IMR-90 (cell line): ENCODE results near the gene BCL2L2. TPM values are rescaled to one million over a fixed set of nuclear protein-coding genes. Genes with fewer than 3 reads are reported as not detected.

Source experiments
- ATAC-seq: fragments of 200-7000 bp; cut with Tn5 transposase; 2 replicates; pipeline ENCODE4 v1.9.1; 2020; ENCODE audit warnings: low read depth, mild to moderate bottlenecking, moderate library complexity
- BruUV-seq: library from RNA; stranded (reverse); fragments of 400-500 nt; replicated peaks from 2 replicates; lab custom pipeline; 2021; lab: Mats Ljungman, UMichigan
- CTCF ChIA-PET: fragments of 300-600 bp; formaldehyde crosslinking; extraction: SDS; loops from one replicate; lab custom pipeline; 2021; ENCODE audit warnings: antibody characterized with exemption; lab: Yijun Ruan, JAX
- POLR2A ChIA-PET: fragments of 300-600 bp; sonication (Branson Sonifier 250); formaldehyde crosslinking; loops from one replicate; lab custom pipeline; 2022; ENCODE audit warnings: antibody characterized with exemption; ENCODE audit not compliant: unreplicated experiment; lab: Charles Lee
- DNase-seq: peaks from one replicate; pipeline ENCODE4 v3.0.0; 2013
- H2AFZ ChIP-seq: replicated peaks from 2 replicates; pipeline ENCODE3; 2013; ENCODE audit warnings: low read length, mild to moderate bottlenecking; ENCODE audit not compliant: poor library complexity
- H2AK5ac ChIP-seq: 2 replicates; pipeline ENCODE4 v1.6.1; 2013; ENCODE audit warnings: low read depth, low read length, inconsistent platforms
- H2AK9ac ChIP-seq: replicated peaks from 2 replicates; pipeline ENCODE3; 2013; ENCODE audit warnings: mild to moderate bottlenecking, low read depth, low read length, moderate library complexity; ENCODE audit not compliant: poor library complexity
- H2BK120ac ChIP-seq: 2 replicates; pipeline ENCODE4 v1.6.1; 2013; ENCODE audit warnings: low read depth, low read length, inconsistent platforms
- H2BK15ac ChIP-seq: 3 replicates; pipeline ENCODE4 v1.6.1; 2013; ENCODE audit warnings: low read depth, low read length, inconsistent platforms
- H2BK20ac ChIP-seq: 2 replicates; pipeline ENCODE4 v1.6.1; 2013; ENCODE audit warnings: low read depth, mild to moderate bottlenecking, inconsistent platforms, low read length, moderate library complexity
- H2BK5ac ChIP-seq: 2 replicates; pipeline ENCODE4 v1.6.1; 2013; ENCODE audit warnings: mild to moderate bottlenecking, low read depth, low read length, inconsistent platforms; ENCODE audit not compliant: poor library complexity, severe bottlenecking
- H3K14ac ChIP-seq: replicated peaks from 2 replicates; pipeline ENCODE4 v1.6.1; 2013; ENCODE audit warnings: low read depth, low read length, inconsistent platforms
- H3K18ac ChIP-seq: 2 replicates; pipeline ENCODE4 v1.6.1; 2013; ENCODE audit warnings: low read depth, low read length, control low read depth
- H3K23ac ChIP-seq: 2 replicates; pipeline ENCODE4 v1.6.1; 2013; ENCODE audit warnings: low read depth, low read length, inconsistent platforms
- H3K27ac ChIP-seq: 2 replicates; pipeline ENCODE4 v1.5.1; 2013; ENCODE audit warnings: mild to moderate bottlenecking, control low read depth, low read length; ENCODE audit not compliant: insufficient read depth
- H3K27me3 ChIP-seq: 2 replicates; pipeline ENCODE4 v1.6.1; 2013; ENCODE audit warnings: low read length; ENCODE audit not compliant: control insufficient read depth, insufficient read depth
- H3K36me3 ChIP-seq: 2 replicates; pipeline ENCODE4 v1.6.1; 2013; ENCODE audit warnings: low read length, mixed read lengths; ENCODE audit not compliant: control insufficient read depth, insufficient read depth
- H3K4ac ChIP-seq: 2 replicates; pipeline ENCODE4 v1.6.1; 2013; ENCODE audit warnings: low read depth, low read length, inconsistent platforms
- H3K4me1 ChIP-seq: 2 replicates; pipeline ENCODE4 v1.6.1; 2013; ENCODE audit warnings: low read length, mixed read lengths; ENCODE audit not compliant: control insufficient read depth, insufficient read depth
- H3K4me2 ChIP-seq: 2 replicates; pipeline ENCODE4 v1.6.1; 2013; ENCODE audit warnings: low read depth, mild to moderate bottlenecking, control low read depth, low read length, moderate library complexity
- H3K4me3 ChIP-seq: 2 replicates; pipeline ENCODE4 v1.5.1; 2013; ENCODE audit warnings: low read depth, mild to moderate bottlenecking, control low read depth, low read length, moderate library complexity; ENCODE audit not compliant: insufficient read depth
- H3K56ac ChIP-seq: 2 replicates; pipeline ENCODE4 v1.6.1; 2013; ENCODE audit warnings: low read length, inconsistent platforms; ENCODE audit not compliant: insufficient read depth; ENCODE audit errors: extremely low read depth
- H3K79me1 ChIP-seq, 2 experiments: 2 replicates each; pipeline ENCODE4 v1.6.1; 2013; ENCODE audit warnings: low read length in 2 of 2, inconsistent platforms in 1 of 2, low read depth in 1 of 2
- H3K9ac ChIP-seq: 2 replicates; pipeline ENCODE4 v1.6.1; 2013; ENCODE audit warnings: low read depth, low read length, control low read depth
- H3K9me1 ChIP-seq: 2 replicates; pipeline ENCODE4 v1.6.1; 2013; ENCODE audit warnings: low read length, inconsistent platforms; ENCODE audit not compliant: insufficient read depth
- H3K9me3 ChIP-seq: 2 replicates; pipeline ENCODE4 v1.6.1; 2013; ENCODE audit warnings: low read length; ENCODE audit not compliant: control insufficient read depth, insufficient read depth
- H4K20me1 ChIP-seq: 2 replicates; pipeline ENCODE4 v1.6.1; 2013; ENCODE audit warnings: low read length, inconsistent platforms; ENCODE audit not compliant: insufficient read depth
- H4K5ac ChIP-seq: 2 replicates; pipeline ENCODE4 v1.6.1; 2013; ENCODE audit warnings: mild to moderate bottlenecking, low read depth, low read length, control low read depth
- H4K8ac ChIP-seq, 2 experiments: 2 replicates each; pipeline ENCODE4 v1.6.1; 2013; ENCODE audit warnings: low read depth in 2 of 2, low read length in 2 of 2, control low read depth in 1 of 2, inconsistent platforms in 1 of 2
- H4K91ac ChIP-seq: 2 replicates; pipeline ENCODE4 v1.6.1; 2013; ENCODE audit warnings: low read depth, low read length, inconsistent platforms; ENCODE audit not compliant: insufficient read depth
- BHLHE40 ChIP-seq: fragments of 150-350 bp; IDR thresholded peaks from 2 replicates; pipeline ENCODE4 v1.6.1; 2016; ENCODE audit warnings: mild to moderate bottlenecking, low read depth, low read length
- CHD1 ChIP-seq: IDR thresholded peaks from 2 replicates; pipeline ENCODE4 v1.6.1; 2012; ENCODE audit warnings: low read depth, low read length, improper control_type of control experiment
- MAFK ChIP-seq: IDR thresholded peaks from 2 replicates; pipeline ENCODE4 v1.6.1; 2012; ENCODE audit warnings: low read depth, low read length, improper control_type of control experiment
- MAZ ChIP-seq: IDR thresholded peaks from 2 replicates; pipeline ENCODE4 v1.6.1; 2012; ENCODE audit warnings: low read depth, mild to moderate bottlenecking, low read length, improper control_type of control experiment, moderate library complexity, borderline replicate concordance
- MXI1 ChIP-seq: IDR thresholded peaks from 2 replicates; pipeline ENCODE4 v1.6.1; 2012; ENCODE audit warnings: low read depth, mild to moderate bottlenecking, low read length, moderate library complexity, borderline replicate concordance
- NFE2L2 ChIP-seq: fragments of 150-350 bp; IDR thresholded peaks from 2 replicates; pipeline ENCODE4 v1.6.1; 2016; ENCODE audit warnings: low read depth, mild to moderate bottlenecking, low read length
- POLR2A ChIP-seq: IDR thresholded peaks from 2 replicates; pipeline ENCODE4 v1.6.1; 2012; ENCODE audit warnings: mild to moderate bottlenecking, low read depth, low read length
- RAD21 ChIP-seq: IDR thresholded peaks from 2 replicates; pipeline ENCODE4 v1.6.1; 2012; ENCODE audit warnings: low read length, improper control_type of control experiment
- RCOR1 ChIP-seq: IDR thresholded peaks from 2 replicates; pipeline ENCODE4 v1.6.1; 2012; ENCODE audit warnings: mild to moderate bottlenecking, low read length, improper control_type of control experiment; ENCODE audit not compliant: insufficient replicate concordance
- RFX5 ChIP-seq: IDR thresholded peaks from 2 replicates; pipeline ENCODE4 v1.8.0; 2012; ENCODE audit warnings: low read depth, mild to moderate bottlenecking, low read length, moderate library complexity
- SMC3 ChIP-seq: fragments of 150-350 bp; IDR thresholded peaks from 2 replicates; pipeline ENCODE4 v1.6.1; 2016; ENCODE audit warnings: low read depth, mild to moderate bottlenecking, antibody characterized with exemption, low read length, moderate library complexity
- WGBS, 2 experiments: methylation state at CpG; one replicate each; pipeline versions ENCODE4 v1.1.5 to v1.1.7; 2013; ENCODE audit warnings: missing lambda C conversion rate in 2 of 2; ENCODE audit not compliant: insufficient read length in 1 of 2; ENCODE audit errors: extremely low coverage in 2 of 2; 5-methylcytosine and 5-hydroxymethylcytosine counted together
- dilution Hi-C: fragments of 300-500 bp; cut with HindIII; formaldehyde crosslinking; loops from one replicate; pipeline ENCODE4 v1.14.3; 2018; ENCODE audit warnings: low sequenced_read_pairs; ENCODE audit not compliant: unreplicated experiment
- in situ Hi-C: fragments of 300-500 bp; cut with MboI; formaldehyde crosslinking; loops from 3 replicates; pipeline ENCODE4 v1.14.3; 2019; ENCODE audit warnings: low sequenced_read_pairs, inconsistent platforms, mixed read lengths
- intact Hi-C: fragments of 100-400 bp; cut with micrococcal nuclease; formaldehyde crosslinking; loops from 2 replicates; pipeline ENCODE4 v1.10.0; 2022
- polyA plus RNA-seq, 3 experiments: library from polyadenylated mRNA; depleted of rRNA; stranded (reverse); fragments of >200 nt; gene quantifications; 2 replicates each; pipeline ENCODE4 v1.2.3, GENCODE V29; 2012; ENCODE audit warnings: low replicate concordance in 1 of 3
- total RNA-seq: library from RNA; depleted of rRNA; stranded (reverse); fragments of >200 nt; gene quantifications from 2 replicates; pipeline ENCODE4 v1.2.3, GENCODE V29; 2012
- TF ChIP-seq, protein P1 (sequence below): conservative IDR thresholded peaks from 2 replicates; pipeline ENCODE4 v1.5.1; 2012; ENCODE audit warnings: mild to moderate bottlenecking, low read depth, low read length, improper control_type of control experiment
- TF ChIP-seq, protein P2 (sequence below): fragments of 150-350 bp; IDR thresholded peaks from 2 replicates; pipeline ENCODE4 v1.6.1; 2017; ENCODE audit warnings: mild to moderate bottlenecking, antibody characterized with exemption, low read length, low read depth
- TF ChIP-seq, protein P3 (sequence below): fragments of 150-350 bp; IDR thresholded peaks from 2 replicates; pipeline ENCODE4 v1.6.1; 2016; ENCODE audit warnings: low read depth, mild to moderate bottlenecking, low read length, moderate library complexity, borderline replicate concordance

BCL2L2 gene
- total and polyA plus RNA-seq, 2 of the 4 experiments (the other 2 are of a cell fraction) = 14.5 to 40.9 TPM

DNA sequence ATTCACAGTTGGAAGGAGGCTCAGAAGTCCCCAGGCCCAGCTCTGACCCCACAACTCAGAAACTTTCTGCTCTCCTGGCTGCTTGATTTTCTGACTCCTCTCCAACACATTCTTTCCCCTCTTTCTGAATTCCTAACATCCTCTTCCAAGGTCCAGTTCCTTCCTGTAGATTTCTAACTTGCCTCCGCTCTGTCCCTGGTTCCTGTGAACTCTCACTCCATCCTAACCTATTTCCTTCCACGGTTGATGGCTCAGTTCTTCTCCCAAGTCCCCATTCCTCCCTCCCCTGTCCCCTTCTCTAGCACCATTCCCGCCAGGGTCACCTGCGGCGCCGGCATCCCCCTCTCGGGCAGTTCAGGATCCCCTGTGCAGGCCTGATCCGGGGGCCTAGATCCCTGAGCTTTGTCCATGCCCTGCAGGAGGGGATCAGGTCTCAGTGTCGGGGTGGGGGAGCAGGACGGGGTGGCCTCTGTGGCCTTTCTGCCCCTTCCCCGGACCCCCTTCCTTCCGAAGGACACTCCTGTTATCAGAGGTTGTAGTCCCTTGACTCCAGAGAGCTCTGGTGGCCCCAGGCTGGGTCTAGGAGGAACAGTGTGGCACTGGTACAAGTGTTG, 52.0 kb downstream of the BCL2L2 start:
- dilution Hi-C loops = no loop called here
- ATAC-seq = no peak

More for the DNA sequence above, 52.0 kb downstream of the BCL2L2 start:
- H3K18ac ChIP-seq = no peak overlapping the region
- peaks cover 2% of the 10 kb centered on the region for H3K4me1 ChIP-seq
- TF ChIP-seq BHLHE40 (no peak), CHD1 (no peak), SMC3 (no peak), MXI1 (no peak), MAZ (no peak), RCOR1 (no peak), MAFK (no peak), POLR2A (no peak), RAD21 (no peak), RFX5 (no peak), NFE2L2 (no peak)
- TF ChIP-seq, protein P1, sequence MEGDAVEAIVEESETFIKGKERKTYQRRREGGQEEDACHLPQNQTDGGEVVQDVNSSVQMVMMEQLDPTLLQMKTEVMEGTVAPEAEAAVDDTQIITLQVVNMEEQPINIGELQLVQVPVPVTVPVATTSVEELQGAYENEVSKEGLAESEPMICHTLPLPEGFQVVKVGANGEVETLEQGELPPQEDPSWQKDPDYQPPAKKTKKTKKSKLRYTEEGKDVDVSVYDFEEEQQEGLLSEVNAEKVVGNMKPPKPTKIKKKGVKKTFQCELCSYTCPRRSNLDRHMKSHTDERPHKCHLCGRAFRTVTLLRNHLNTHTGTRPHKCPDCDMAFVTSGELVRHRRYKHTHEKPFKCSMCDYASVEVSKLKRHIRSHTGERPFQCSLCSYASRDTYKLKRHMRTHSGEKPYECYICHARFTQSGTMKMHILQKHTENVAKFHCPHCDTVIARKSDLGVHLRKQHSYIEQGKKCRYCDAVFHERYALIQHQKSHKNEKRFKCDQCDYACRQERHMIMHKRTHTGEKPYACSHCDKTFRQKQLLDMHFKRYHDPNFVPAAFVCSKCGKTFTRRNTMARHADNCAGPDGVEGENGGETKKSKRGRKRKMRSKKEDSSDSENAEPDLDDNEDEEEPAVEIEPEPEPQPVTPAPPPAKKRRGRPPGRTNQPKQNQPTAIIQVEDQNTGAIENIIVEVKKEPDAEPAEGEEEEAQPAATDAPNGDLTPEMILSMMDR = no peak
- TF ChIP-seq, protein P2, sequence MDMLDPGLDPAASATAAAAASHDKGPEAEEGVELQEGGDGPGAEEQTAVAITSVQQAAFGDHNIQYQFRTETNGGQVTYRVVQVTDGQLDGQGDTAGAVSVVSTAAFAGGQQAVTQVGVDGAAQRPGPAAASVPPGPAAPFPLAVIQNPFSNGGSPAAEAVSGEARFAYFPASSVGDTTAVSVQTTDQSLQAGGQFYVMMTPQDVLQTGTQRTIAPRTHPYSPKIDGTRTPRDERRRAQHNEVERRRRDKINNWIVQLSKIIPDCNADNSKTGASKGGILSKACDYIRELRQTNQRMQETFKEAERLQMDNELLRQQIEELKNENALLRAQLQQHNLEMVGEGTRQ = no peak
- TF ChIP-seq, protein P3, sequence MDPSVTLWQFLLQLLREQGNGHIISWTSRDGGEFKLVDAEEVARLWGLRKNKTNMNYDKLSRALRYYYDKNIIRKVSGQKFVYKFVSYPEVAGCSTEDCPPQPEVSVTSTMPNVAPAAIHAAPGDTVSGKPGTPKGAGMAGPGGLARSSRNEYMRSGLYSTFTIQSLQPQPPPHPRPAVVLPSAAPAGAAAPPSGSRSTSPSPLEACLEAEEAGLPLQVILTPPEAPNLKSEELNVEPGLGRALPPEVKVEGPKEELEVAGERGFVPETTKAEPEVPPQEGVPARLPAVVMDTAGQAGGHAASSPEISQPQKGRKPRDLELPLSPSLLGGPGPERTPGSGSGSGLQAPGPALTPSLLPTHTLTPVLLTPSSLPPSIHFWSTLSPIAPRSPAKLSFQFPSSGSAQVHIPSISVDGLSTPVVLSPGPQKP = no peak
- H2AK9ac ChIP-seq = peak overlapping the region; percentile 68
- H2BK5ac ChIP-seq = no peak overlapping the region
- no peaks in the 10 kb centered on the region for H3K9me3 ChIP-seq
- no peak overlapping the region for H3K56ac ChIP-seq
- no peak overlapping the region for H4K91ac ChIP-seq
- H3K79me1 ChIP-seq = peaks cover 4 to 25% of the 10 kb centered on the region in 2 experiments; a peak in 2 of 4 replicates
- H4K8ac ChIP-seq = no peak overlapping the region
- no TSS peak for BruUV-seq
- peaks cover 12% of the 10 kb centered on the region; the same call in 1 of the 2 replicates for H4K20me1 ChIP-seq
- no peak overlapping the region for H2AFZ ChIP-seq
- no peaks in the 10 kb centered on the region for H3K27me3 ChIP-seq
- H3K4me2 ChIP-seq = no peak overlapping the region
- no peak overlapping the region for H3K4ac ChIP-seq
- in situ Hi-C loops = no loop called here
- H2BK15ac ChIP-seq = no peak overlapping the region
- no peak overlapping the region for H3K27ac ChIP-seq
- H3K9me1 ChIP-seq = peaks cover 6% of the 10 kb centered on the region; the same call in 1 of the 2 replicates
- DNase-seq = no peak
- H2BK120ac ChIP-seq = no peak overlapping the region
- H3K36me3 ChIP-seq = peaks cover 36% of the 10 kb centered on the region
- H4K5ac ChIP-seq = no peak overlapping the region
- no peak overlapping the region for H2BK20ac ChIP-seq
- no peak overlapping the region for H2AK5ac ChIP-seq
- 89% methylated on average over 4 of the region's 12 CpGs; no CpG with 5 or more reads in 1 of the 2 experiments for WGBS, 2 experiments
- ChIA-PET POLR2A (no interaction called here), CTCF (interaction anchor here (0.8 kb wide), 1 partner anchor 11 kb away, joined by 3 read pairs; no protein-coding TSS in a partner anchor)
- intact Hi-C loops = no loop called here
- H3K14ac ChIP-seq = no peak overlapping the region
- no peak overlapping the region for H3K4me3 ChIP-seq
- H3K9ac ChIP-seq = no peak overlapping the region
- no peak overlapping the region for H3K23ac ChIP-seq
